ENCODE measurements around the gene MICALL1.

The MICALL1 gene

GRCh38 chr22:37930270-37930951, 24.3 kb downstream of the MICALL1 start:
- Histone ChIP-seq H3K9ac (ENCODE audit: low read length in 2 of 2) (peak overlapping the region in 1 of 2 donors; percentile 29), H3K27me3 (ENCODE audit: control insufficient read depth in 1 of 2, insufficient read depth in 2 of 2, low read length in 2 of 2) (no peaks in the 10 kb centered on the region), H3K9me3 (ENCODE audit: control insufficient read depth in 2 of 2, low read length in 2 of 2) (no peaks in the 10 kb centered on the region), H3K36me3 (ENCODE audit: control insufficient read depth in 2 of 2, insufficient read depth in 2 of 2, low read length in 2 of 2) (peaks cover 51 to 55% of the 10 kb centered on the region in 2 donors), H3K4me3 (ENCODE audit: low read length in 2 of 2) (no peak overlapping the region), H3K4me1 (ENCODE audit: control insufficient read depth, insufficient read depth, low read length) (peaks cover 48% of the 10 kb centered on the region), H3K27ac (ENCODE audit: low read length) (peak overlapping the region; percentile 60)

DNA sequence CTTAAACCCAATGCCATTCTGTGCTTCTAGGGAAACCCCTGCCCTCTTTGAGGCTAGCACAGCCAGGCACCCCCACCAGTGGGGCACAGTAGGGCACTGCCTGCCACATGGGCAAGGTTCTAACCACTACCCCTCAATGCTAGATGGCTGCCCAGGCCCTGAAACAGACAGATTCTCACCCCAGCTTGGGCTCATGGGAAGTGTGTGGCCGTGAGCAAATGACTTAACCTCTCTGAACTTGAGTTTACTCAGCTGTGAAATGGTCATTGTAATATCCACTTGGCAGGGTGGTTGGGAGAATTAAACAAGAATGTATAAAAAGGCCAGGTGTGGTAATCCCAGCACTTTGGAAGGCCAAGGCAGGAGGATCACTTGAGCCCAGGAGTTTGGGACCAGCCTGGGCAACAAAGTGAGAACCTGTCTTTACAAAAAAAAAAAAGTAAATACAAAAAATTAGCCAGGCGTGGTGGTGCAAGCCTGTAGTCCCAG, 24.9 kb downstream of the MICALL1 start:
- Histone ChIP-seq H3K27me3 (ENCODE audit: control insufficient read depth in 1 of 2, insufficient read depth in 2 of 2, low read length in 2 of 2) (no peaks in the 10 kb centered on the region), H3K27ac (ENCODE audit: low read length) (peak overlapping the region; percentile 60), H3K9me3 (ENCODE audit: control insufficient read depth in 2 of 2, low read length in 2 of 2) (no peaks in the 10 kb centered on the region), H3K4me1 (ENCODE audit: control insufficient read depth, insufficient read depth, low read length) (peaks cover 45% of the 10 kb centered on the region), H3K4me3 (ENCODE audit: low read length in 2 of 2) (no peak overlapping the region), H3K36me3 (ENCODE audit: control insufficient read depth in 2 of 2, insufficient read depth in 2 of 2, low read length in 2 of 2) (peaks cover 49 to 50% of the 10 kb centered on the region in 2 donors), H3K9ac (ENCODE audit: low read length in 2 of 2) (peak overlapping the region in 1 of 2 donors; percentile 21)

- H3K9ac ChIP-seq (ENCODE audit: low read length in 2 of 2), result no peak overlapping the region
- no peaks in the 10 kb centered on the region for H3K9me3 ChIP-seq (ENCODE audit: control insufficient read depth in 2 of 2, low read length in 2 of 2)
- H3K4me1 ChIP-seq (ENCODE audit: control insufficient read depth, insufficient read depth, low read length), result peaks cover 45% of the 10 kb centered on the region
- H3K27ac ChIP-seq (ENCODE audit: low read length), result peak overlapping the region; percentile 78
- H3K36me3 ChIP-seq (ENCODE audit: control insufficient read depth in 2 of 2, insufficient read depth in 2 of 2, low read length in 2 of 2), result peaks cover 41 to 42% of the 10 kb centered on the region in 2 donors
- H3K4me3 ChIP-seq (ENCODE audit: low read length in 2 of 2), result no peak overlapping the region
- H3K27me3 ChIP-seq (ENCODE audit: control insufficient read depth in 1 of 2, insufficient read depth in 2 of 2, low read length in 2 of 2), result no peaks in the 10 kb centered on the region
Observed at GRCh38 chr22:37931893-37932389, 25.8 kb downstream of the MICALL1 start.

DNA sequence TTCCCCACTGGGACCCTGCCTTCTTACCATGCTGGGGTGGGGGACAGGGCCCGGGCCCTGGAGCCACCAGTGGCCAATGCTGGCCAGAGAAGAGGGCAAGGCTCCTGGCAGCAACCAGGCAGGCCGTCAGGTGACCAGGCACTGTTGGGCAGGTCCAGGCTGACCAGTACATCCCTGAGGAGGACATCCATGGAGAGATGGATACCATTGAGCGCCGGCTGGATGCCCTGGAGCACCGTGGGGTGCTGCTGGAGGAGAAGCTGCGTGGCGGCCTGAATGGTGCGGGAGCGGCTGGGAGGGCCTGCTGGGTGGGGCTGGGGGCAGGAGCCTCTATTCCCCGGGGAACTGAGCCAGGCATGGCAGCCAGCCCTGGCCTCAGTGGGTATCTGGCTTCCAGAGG, 26.3 kb downstream of the MICALL1 start:
- H3K36me3 ChIP-seq (ENCODE audit: control insufficient read depth in 2 of 2, insufficient read depth in 2 of 2, low read length in 2 of 2), result peaks cover 36 to 40% of the 10 kb centered on the region in 2 donors

GRCh38 chr22:37932821-37933578, 26.9 kb downstream of the MICALL1 start:
- Histone ChIP-seq H3K4me1 (ENCODE audit: control insufficient read depth, insufficient read depth, low read length) (peaks cover 48% of the 10 kb centered on the region), H3K27me3 (ENCODE audit: control insufficient read depth in 1 of 2, insufficient read depth in 2 of 2, low read length in 2 of 2) (no peaks in the 10 kb centered on the region), H3K36me3 (ENCODE audit: control insufficient read depth in 2 of 2, insufficient read depth in 2 of 2, low read length in 2 of 2) (peaks cover 37 to 42% of the 10 kb centered on the region in 2 donors), H3K9me3 (ENCODE audit: control insufficient read depth in 2 of 2, low read length in 2 of 2) (no peaks in the 10 kb centered on the region), H3K27ac (ENCODE audit: low read length) (peak overlapping the region; percentile 78), H3K9ac (ENCODE audit: low read length in 2 of 2) (peak overlapping the region in 1 of 2 donors; percentile 21), H3K4me3 (ENCODE audit: low read length in 2 of 2) (no peak overlapping the region)

More for the DNA sequence above, 26.3 kb downstream of the MICALL1 start:
- H3K27ac ChIP-seq (ENCODE audit: low read length), result peak overlapping the region; percentile 78
- no peak overlapping the region for H3K9ac ChIP-seq (ENCODE audit: low read length in 2 of 2)
- H3K9me3 ChIP-seq (ENCODE audit: control insufficient read depth in 2 of 2, low read length in 2 of 2), result no peaks in the 10 kb centered on the region
- peaks cover 45% of the 10 kb centered on the region for H3K4me1 ChIP-seq (ENCODE audit: control insufficient read depth, insufficient read depth, low read length)
- no peaks in the 10 kb centered on the region for H3K27me3 ChIP-seq (ENCODE audit: control insufficient read depth in 1 of 2, insufficient read depth in 2 of 2, low read length in 2 of 2)
- no peak overlapping the region for H3K4me3 ChIP-seq (ENCODE audit: low read length in 2 of 2)

DNA sequence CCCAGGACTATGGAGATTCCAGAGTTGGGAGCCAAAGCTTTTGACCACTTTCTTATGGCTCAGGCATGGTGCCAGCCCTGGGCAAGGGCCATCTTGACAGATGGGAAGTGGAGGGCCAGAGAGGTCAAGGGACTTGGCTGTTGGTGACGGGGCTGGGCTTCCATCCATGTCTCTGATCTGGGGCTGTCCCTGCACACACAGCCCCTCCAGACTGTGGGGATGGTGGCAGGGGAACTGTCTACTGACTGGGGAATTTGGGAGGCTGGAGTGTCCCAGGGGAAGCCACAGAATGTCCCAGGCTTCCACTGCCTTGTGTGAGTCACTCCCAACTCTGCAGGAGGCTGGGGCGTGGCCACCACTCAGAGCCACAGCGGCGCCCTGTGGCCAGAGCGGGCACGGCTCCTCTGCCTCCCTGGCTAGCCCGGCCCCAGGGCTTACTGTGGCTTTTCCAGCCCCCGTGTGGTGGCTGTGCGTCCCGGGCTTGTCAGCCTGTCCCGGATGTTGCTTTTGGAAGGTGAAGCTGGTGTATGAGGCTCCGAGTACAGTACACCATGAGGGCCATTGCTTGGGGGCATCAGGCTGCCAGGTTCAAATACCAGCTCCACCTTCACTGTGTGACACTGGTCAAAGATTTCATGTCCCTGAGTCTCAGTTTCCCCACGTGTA, 27.7 kb downstream of the MICALL1 start:
- Histone ChIP-seq H3K9ac (ENCODE audit: low read length in 2 of 2) (peak overlapping the region in 1 of 2 donors; percentile 21), H3K36me3 (ENCODE audit: control insufficient read depth in 2 of 2, insufficient read depth in 2 of 2, low read length in 2 of 2) (peaks cover 34 to 38% of the 10 kb centered on the region in 2 donors), H3K4me1 (ENCODE audit: control insufficient read depth, insufficient read depth, low read length) (peaks cover 45% of the 10 kb centered on the region), H3K27me3 (ENCODE audit: control insufficient read depth in 1 of 2, insufficient read depth in 2 of 2, low read length in 2 of 2) (no peaks in the 10 kb centered on the region), H3K9me3 (ENCODE audit: control insufficient read depth in 2 of 2, low read length in 2 of 2) (no peaks in the 10 kb centered on the region), H3K4me3 (ENCODE audit: low read length in 2 of 2) (peak overlapping the region in 1 of 2 donors; percentile 22), H3K27ac (ENCODE audit: low read length) (peak overlapping the region; percentile 78)

DNA sequence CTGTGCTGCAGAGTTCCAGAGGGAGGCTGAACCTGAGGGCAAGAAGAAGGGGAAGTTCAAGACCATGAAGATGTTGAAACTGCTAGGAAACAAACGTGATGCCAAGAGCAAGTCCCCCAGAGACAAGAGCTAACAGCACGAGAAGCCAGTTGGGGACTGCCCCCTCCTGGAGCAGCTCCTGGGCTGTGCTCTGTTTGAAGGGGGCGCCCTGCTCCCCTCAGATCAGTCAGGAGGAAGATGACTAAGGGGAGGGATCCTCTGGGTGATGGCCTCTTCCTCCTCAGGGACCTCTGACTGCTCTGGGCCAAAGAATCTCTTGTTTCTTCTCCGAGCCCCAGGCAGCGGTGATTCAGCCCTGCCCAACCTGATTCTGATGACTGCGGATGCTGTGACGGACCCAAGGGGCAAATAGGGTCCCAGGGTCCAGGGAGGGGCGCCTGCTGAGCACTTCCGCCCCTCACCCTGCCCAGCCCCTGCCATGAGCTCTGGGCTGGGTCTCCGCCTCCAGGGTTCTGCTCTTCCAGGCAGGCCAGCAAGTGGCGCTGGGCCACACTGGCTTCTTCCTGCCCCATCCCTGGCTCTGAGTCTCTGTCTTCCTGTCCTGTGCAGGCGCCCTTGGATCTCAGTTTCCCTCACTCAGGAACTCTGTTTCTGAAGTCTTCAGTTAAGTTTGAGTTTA, 34.7 kb downstream of the MICALL1 start:
- peaks cover 37 to 41% of the 10 kb centered on the region in 2 donors for H3K36me3 ChIP-seq (ENCODE audit: control insufficient read depth in 2 of 2, insufficient read depth in 2 of 2, low read length in 2 of 2)
- H3K27me3 ChIP-seq (ENCODE audit: control insufficient read depth in 1 of 2, insufficient read depth in 2 of 2, low read length in 2 of 2), result no peaks in the 10 kb centered on the region
- H3K9me3 ChIP-seq (ENCODE audit: control insufficient read depth in 2 of 2, low read length in 2 of 2), result no peaks in the 10 kb centered on the region
- peaks cover 3% of the 10 kb centered on the region for H3K4me1 ChIP-seq (ENCODE audit: control insufficient read depth, insufficient read depth, low read length)
- H3K4me3 ChIP-seq (ENCODE audit: low read length in 2 of 2), result no peak overlapping the region
- H3K9ac ChIP-seq (ENCODE audit: low read length in 2 of 2), result no peak overlapping the region
- no peak overlapping the region for H3K27ac ChIP-seq (ENCODE audit: low read length)

DNA sequence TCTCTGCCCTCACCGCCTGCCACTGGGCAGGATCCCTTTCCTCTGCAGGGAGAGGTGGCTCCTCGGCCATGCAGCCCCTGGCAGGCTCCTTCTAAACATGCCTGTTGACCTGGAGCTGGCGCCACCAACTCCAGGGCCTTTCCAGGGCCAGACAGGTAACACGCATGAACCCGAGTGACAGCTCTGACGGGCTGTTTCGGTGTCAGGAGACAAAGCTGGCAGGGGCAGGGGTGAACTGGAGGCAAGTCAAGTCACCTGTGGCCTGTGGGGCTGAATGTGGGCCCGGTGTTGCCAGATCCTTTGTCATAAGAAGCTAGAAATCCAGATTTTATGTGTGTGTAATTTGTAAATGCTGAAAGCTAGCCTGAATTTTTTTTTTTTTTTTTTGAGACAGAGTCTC, 36.0 kb downstream of the MICALL1 start:
- H3K4me1 ChIP-seq (ENCODE audit: control insufficient read depth, insufficient read depth, low read length), result peaks cover 3% of the 10 kb centered on the region
- no peaks in the 10 kb centered on the region for H3K27me3 ChIP-seq (ENCODE audit: control insufficient read depth in 1 of 2, insufficient read depth in 2 of 2, low read length in 2 of 2)
- H3K9ac ChIP-seq (ENCODE audit: low read length in 2 of 2), result no peak overlapping the region
- H3K27ac ChIP-seq (ENCODE audit: low read length), result no peak overlapping the region
- no peak overlapping the region for H3K4me3 ChIP-seq (ENCODE audit: low read length in 2 of 2)
- H3K9me3 ChIP-seq (ENCODE audit: control insufficient read depth in 2 of 2, low read length in 2 of 2), result no peaks in the 10 kb centered on the region
- peaks cover 37 to 39% of the 10 kb centered on the region in 2 donors for H3K36me3 ChIP-seq (ENCODE audit: control insufficient read depth in 2 of 2, insufficient read depth in 2 of 2, low read length in 2 of 2)

GRCh38 chr22:37943136-37943824, 37.2 kb downstream of the MICALL1 start:
- H3K9me3 ChIP-seq (ENCODE audit: control insufficient read depth in 2 of 2, low read length in 2 of 2), result no peaks in the 10 kb centered on the region
- no peak overlapping the region for H3K9ac ChIP-seq (ENCODE audit: low read length in 2 of 2)
- H3K27ac ChIP-seq (ENCODE audit: low read length), result peak overlapping the region; percentile 24
- no peaks in the 10 kb centered on the region for H3K27me3 ChIP-seq (ENCODE audit: control insufficient read depth in 1 of 2, insufficient read depth in 2 of 2, low read length in 2 of 2)
- peaks cover 32 to 33% of the 10 kb centered on the region in 2 donors for H3K36me3 ChIP-seq (ENCODE audit: control insufficient read depth in 2 of 2, insufficient read depth in 2 of 2, low read length in 2 of 2)
- no peak overlapping the region for H3K4me3 ChIP-seq (ENCODE audit: low read length in 2 of 2)
- H3K4me1 ChIP-seq (ENCODE audit: control insufficient read depth, insufficient read depth, low read length), result no peaks in the 10 kb centered on the region
